ENCODE measurements around the gene PKNOX1. TPM values are rescaled to one million over a fixed set of nuclear protein-coding genes. Genes with fewer than 3 reads are reported as not detected.
A peak's percentile ranks its signal among the peaks of the same experiment; 100 is the strongest.
"Not testable (repeated sequence)": the region's sequence is repeated elsewhere in the genome, so short reads cannot be mapped to it uniquely, and the experiment has no call there.

The PKNOX1 gene
- total RNA-seq, 1 donor from 2014 or later: 14.9 TPM

DNA sequence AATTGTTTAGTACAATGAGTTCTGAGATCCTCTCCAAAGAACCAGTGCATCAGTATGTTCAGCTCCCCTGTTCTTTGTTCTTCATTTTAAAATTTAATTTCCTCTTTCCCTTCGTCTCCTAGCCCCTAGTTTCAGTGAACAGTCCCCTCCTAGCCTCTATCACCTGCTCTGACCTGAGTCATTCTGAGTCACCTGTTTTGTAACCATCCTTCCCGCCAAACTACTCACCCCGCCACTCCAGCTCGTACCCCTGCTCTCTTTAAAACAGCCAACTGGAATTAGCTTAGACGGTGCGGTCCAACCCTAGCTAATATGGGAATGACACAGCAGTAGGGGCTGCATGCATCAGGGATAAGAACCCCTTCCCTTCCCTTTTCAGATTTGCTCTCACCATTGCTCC, 32.1 kb upstream of the PKNOX1 start:
- Histone ChIP-seq H3K4me3 (no peak overlapping the region), H3K9me3 (no peaks in the 10 kb centered on the region)
- no peak for DNase-seq

DNA sequence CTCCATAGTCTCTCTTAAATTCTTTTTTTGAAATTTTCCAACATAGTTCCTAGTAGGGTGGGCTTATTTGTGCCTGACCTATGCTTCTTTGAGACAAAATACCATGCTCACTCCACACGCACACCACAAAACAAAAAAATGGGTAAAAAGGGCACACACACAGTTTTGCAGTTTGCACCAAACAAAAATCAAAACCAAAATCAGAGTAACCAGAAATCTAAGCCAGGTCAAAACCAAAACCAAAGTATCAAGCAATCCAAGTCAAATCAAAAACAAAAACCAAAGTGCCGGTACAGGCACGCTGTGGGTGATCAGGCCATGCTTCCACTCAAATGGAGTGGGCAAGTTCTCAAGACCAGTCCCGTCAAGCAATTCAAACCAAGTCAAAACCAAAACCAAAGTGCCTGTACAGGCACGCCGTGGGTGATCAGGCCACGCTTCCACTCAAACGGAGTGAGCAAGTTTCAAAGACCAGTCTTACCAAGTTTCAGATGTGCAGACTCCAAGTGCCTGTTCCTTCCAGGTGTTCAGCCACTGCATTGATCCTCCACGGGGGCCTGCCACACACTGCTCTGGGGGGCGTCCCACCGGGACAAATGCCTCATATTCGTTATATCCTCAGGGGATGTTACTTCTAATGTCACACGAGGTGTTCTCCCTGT, 25.1 kb upstream of the PKNOX1 start:
- ATAC-seq; H3K4me3 ChIP-seq; H3K9me3 ChIP-seq; H3K27me3 ChIP-seq; H3K27ac ChIP-seq; H3K36me3 ChIP-seq; intact Hi-C loops (cut with DNase I); H3K4me1 ChIP-seq: not testable (repeated sequence)
- peak; percentile 19 for DNase-seq

More for the DNA sequence above, 32.1 kb upstream of the PKNOX1 start:
- intact Hi-C loops (cut with DNase I): no loop called here
- no peak for TF ChIP-seq CTCF (IDR thresholded peaks at IDR 0.05)
- Histone ChIP-seq H3K4me1 (no peaks in the 10 kb centered on the region), H3K36me3 (no peaks in the 10 kb centered on the region), H3K27ac (no peak overlapping the region), H3K27me3 (no peaks in the 10 kb centered on the region)
- ATAC-seq: no peak

DNA sequence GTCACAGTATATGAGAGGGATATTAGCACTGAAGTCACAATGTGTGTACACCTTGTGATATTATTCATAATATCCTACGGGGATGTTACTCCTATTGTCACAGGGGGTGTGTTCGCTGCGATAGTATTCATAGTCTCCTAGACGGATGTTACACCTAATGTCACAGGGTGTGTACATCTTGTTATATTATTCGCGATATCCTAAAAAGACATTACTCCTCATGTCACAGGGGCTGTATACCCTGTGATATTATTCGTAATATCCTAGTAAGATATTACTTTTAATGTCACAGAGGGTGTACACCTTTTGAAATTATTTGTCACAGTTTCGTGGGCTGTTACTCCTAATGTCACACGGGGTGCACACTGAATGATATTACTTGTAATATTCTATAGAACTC, 23.2 kb upstream of the PKNOX1 start:
- ATAC-seq; H3K27ac ChIP-seq; H3K9me3 ChIP-seq; H3K36me3 ChIP-seq; H3K4me3 ChIP-seq; DNase-seq; H3K4me1 ChIP-seq; intact Hi-C loops (cut with DNase I); H3K27me3 ChIP-seq: not testable (repeated sequence)

DNA sequence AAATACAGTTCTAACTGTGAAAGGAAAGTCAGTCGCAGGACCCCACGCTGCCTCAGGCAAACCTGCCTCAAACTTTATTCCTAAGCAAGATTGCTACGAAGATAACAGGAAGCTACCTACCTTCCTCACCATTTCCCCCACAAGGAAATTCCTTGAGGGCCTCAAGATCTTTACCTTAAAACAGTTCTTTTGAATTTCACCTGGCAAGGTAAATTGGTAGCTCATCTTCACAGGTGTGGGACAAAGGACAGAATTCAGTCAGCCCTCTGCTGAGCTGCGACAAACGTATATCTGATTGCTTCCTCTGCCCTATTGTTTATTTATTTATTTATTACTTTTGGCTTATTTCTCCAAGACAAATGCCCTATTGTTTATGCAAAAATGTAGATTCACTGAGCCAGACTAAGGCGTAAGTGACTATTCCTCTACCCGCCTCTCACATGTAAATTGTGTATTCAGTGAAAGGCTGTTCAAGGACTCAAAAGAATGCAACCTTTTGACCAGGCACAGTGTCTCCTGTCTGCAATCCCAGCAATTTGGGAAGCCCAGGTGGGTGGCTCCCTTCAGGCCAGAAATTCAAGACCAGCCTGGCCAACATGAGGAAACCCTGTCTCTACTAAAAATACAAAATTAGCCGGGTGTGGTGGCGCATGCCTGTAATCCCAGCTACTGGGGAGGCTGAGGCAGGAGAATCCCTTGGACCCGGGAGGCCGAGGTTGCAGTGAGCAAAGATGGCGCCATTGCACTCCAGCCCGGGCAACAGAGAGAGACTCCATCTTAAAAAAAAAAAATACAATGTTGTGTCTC, 17.3 kb upstream of the PKNOX1 start:
- no peaks in the 10 kb centered on the region for H3K27me3 ChIP-seq
- no peaks in the 10 kb centered on the region for H3K4me1 ChIP-seq
- H3K36me3 ChIP-seq: no peaks in the 10 kb centered on the region
- no peak overlapping the region for H3K4me3 ChIP-seq
- peak; percentile 17 for DNase-seq
- intact Hi-C loops (cut with DNase I): no loop called here
- H3K27ac ChIP-seq: no peak overlapping the region
- ATAC-seq: peak; percentile 96
- H3K9me3 ChIP-seq: no peaks in the 10 kb centered on the region
- TF ChIP-seq CTCF (IDR thresholded peaks at IDR 0.05): no peak

DNA sequence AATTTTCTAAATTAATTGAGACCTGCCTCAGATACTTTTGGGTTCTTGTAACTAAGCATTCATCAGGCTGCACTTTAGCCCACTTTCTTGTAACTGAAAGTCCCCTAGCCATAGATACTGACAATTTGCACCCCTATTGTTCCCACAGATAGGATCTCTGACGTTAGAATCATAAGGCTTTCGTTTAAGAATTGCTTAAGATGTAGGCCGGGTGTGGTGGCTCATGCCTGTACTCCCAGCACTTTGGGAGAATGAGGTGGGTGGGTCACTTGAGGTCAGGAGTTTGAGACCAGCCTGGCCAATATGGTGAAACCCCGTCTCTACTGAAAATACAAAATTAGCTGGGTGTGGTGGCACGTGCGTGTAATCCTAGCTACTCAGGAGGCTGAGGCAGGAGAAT, 16.2 kb upstream of the PKNOX1 start:
- H3K9me3 ChIP-seq; intact Hi-C loops (cut with DNase I); H3K27me3 ChIP-seq; H3K4me3 ChIP-seq; ATAC-seq; H3K27ac ChIP-seq; DNase-seq; H3K4me1 ChIP-seq; H3K36me3 ChIP-seq: not testable (repeated sequence)

GRCh38 chr21:42959728-42960127, 14.6 kb upstream of the PKNOX1 start:
- no peak overlapping the region for H3K27ac ChIP-seq
- intact Hi-C loops (cut with DNase I): no loop called here
- H3K4me3 ChIP-seq: no peak overlapping the region
- ATAC-seq: no peak
- no peak for DNase-seq
- no peaks in the 10 kb centered on the region for H3K27me3 ChIP-seq
- no peaks in the 10 kb centered on the region for H3K36me3 ChIP-seq
- no peaks in the 10 kb centered on the region for H3K9me3 ChIP-seq
- no peaks in the 10 kb centered on the region for H3K4me1 ChIP-seq
- TF ChIP-seq CTCF (IDR thresholded peaks at IDR 0.05): no peak

- no peak for TF ChIP-seq CTCF (IDR thresholded peaks at IDR 0.05)
- H3K36me3 ChIP-seq: no peaks in the 10 kb centered on the region
- ATAC-seq (no peak), DNase-seq (no peak)
- intact Hi-C loops (cut with DNase I): no loop called here
- no peaks in the 10 kb centered on the region for H3K27me3 ChIP-seq
- no peaks in the 10 kb centered on the region for H3K9me3 ChIP-seq
- no peaks in the 10 kb centered on the region for H3K4me1 ChIP-seq
- no peak overlapping the region for H3K27ac ChIP-seq
- no peak overlapping the region for H3K4me3 ChIP-seq
These were observed 11.9 kb upstream of the PKNOX1 start for GRCh38 chr21:42962380-42963007.
